ENCODE measurements around the gene GATAD2A.

GATAD2A gene

GRCh38 chr19:19429361-19429760, 23.9 kb downstream of the GATAD2A start:
- H3K27me3 Mint-ChIP-seq (ENCODE audit: low read depth): no peaks in the 10 kb centered on the region
- H3K9me3 Mint-ChIP-seq: no peaks in the 10 kb centered on the region
- H3K36me3 Mint-ChIP-seq (ENCODE audit: low read depth): peaks cover 3% of the 10 kb centered on the region
- H3K4me3 Mint-ChIP-seq: no peak overlapping the region
- H3K27ac Mint-ChIP-seq: peak overlapping the region in 1 of 3 experiments; percentile 14
- no peak for TF ChIP-seq CTCF (IDR thresholded peaks at IDR 0.05; ENCODE audit: unreplicated experiment in 3 of 3)
- H3K4me1 Mint-ChIP-seq: peaks cover 47% of the 10 kb centered on the region

- Mint-ChIP-seq H3K9me3 (no peaks in the 10 kb centered on the region), H3K36me3 (ENCODE audit: low read depth) (peaks cover 6% of the 10 kb centered on the region), H3K4me1 (peaks cover 41% of the 10 kb centered on the region), H3K4me3 (no peak overlapping the region), H3K27ac (no peak overlapping the region), H3K27me3 (ENCODE audit: low read depth) (no peaks in the 10 kb centered on the region)
- no peak for TF ChIP-seq CTCF (IDR thresholded peaks at IDR 0.05; ENCODE audit: unreplicated experiment in 3 of 3)
These were observed 27.3 kb downstream of the GATAD2A start for GRCh38 chr19:19432732-19433131.

- no peaks in the 10 kb centered on the region for H3K9me3 Mint-ChIP-seq
- H3K36me3 Mint-ChIP-seq (ENCODE audit: low read depth): peaks cover 3% of the 10 kb centered on the region
- no peak for TF ChIP-seq CTCF (IDR thresholded peaks at IDR 0.05; ENCODE audit: unreplicated experiment in 3 of 3)
- H3K4me1 Mint-ChIP-seq: peaks cover 35% of the 10 kb centered on the region
- H3K27me3 Mint-ChIP-seq (ENCODE audit: low read depth): no peaks in the 10 kb centered on the region
- no peak overlapping the region for H3K4me3 Mint-ChIP-seq
- H3K27ac Mint-ChIP-seq: peak overlapping the region in 2 of 3 experiments; percentile 33 to 58
These were observed 28.3 kb downstream of the GATAD2A start for GRCh38 chr19:19433666-19434213.

- H3K4me1 Mint-ChIP-seq: peaks cover 35% of the 10 kb centered on the region
- peaks cover 3% of the 10 kb centered on the region for H3K36me3 Mint-ChIP-seq (ENCODE audit: low read depth)
- H3K9me3 Mint-ChIP-seq: no peaks in the 10 kb centered on the region
- H3K27me3 Mint-ChIP-seq (ENCODE audit: low read depth): no peaks in the 10 kb centered on the region
- H3K27ac Mint-ChIP-seq: peak overlapping the region in 1 of 3 experiments; percentile 58
- TF ChIP-seq CTCF (IDR thresholded peaks at IDR 0.05; ENCODE audit: unreplicated experiment in 3 of 3): no peak
- H3K4me3 Mint-ChIP-seq: no peak overlapping the region
These were observed 29.1 kb downstream of the GATAD2A start for GRCh38 chr19:19434483-19435045.

- no peak for TF ChIP-seq CTCF (IDR thresholded peaks at IDR 0.05; ENCODE audit: unreplicated experiment in 3 of 3)
- H3K9me3 Mint-ChIP-seq: no peaks in the 10 kb centered on the region
- no peaks in the 10 kb centered on the region for H3K27me3 Mint-ChIP-seq (ENCODE audit: low read depth)
- no peak overlapping the region for H3K27ac Mint-ChIP-seq
- H3K4me1 Mint-ChIP-seq: peaks cover 22% of the 10 kb centered on the region
- peaks cover 7% of the 10 kb centered on the region for H3K36me3 Mint-ChIP-seq (ENCODE audit: low read depth)
- H3K4me3 Mint-ChIP-seq: no peak overlapping the region
These were observed 30.7 kb downstream of the GATAD2A start for GRCh38 chr19:19436137-19436691.
